Measurements from ENCODE around the gene CCDC18. TPM values are rescaled to one million over a fixed set of nuclear protein-coding genes. Genes with fewer than 3 reads are reported as not detected.

Gene CCDC18
- total RNA-seq, 1 donor from 2014 or later: 7.9 TPM

DNA sequence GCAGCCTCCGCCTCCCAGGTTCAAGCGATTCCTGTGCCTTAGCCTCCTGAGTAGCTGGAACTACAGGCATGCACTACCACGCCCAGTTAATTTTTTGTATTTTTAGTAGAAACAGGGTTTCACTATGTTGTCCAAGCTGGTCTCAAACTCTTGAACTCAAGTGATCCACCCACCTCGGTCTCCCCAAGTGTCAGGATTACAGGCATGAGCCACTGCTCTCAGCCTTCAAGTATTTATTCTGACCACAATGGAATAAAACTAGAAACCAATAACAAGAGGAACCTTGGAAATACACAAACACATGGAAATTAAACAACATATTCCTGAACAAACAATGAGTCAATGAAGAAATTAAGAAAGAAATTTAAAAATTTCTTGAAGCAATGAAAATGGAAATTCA lies 132.5 kb downstream of the CCDC18 start:
- Mint-ChIP-seq H3K9me3 (ENCODE audit: unreplicated experiment) (no peaks in the 10 kb centered on the region), H3K27ac (ENCODE audit: unreplicated experiment) (no peak overlapping the region), H3K27me3 (ENCODE audit: low read depth, unreplicated experiment) (no peaks in the 10 kb centered on the region), H3K36me3 (ENCODE audit: low read depth, unreplicated experiment) (peaks cover 3% of the 10 kb centered on the region), H3K4me3 (ENCODE audit: unreplicated experiment) (no peak overlapping the region), H3K4me1 (ENCODE audit: low read depth, unreplicated experiment) (peaks cover 2% of the 10 kb centered on the region)
- DNase-seq (ENCODE audit: low read depth): no peak
- Histone ChIP-seq H3K9me3 (ENCODE audit: insufficient read depth, low read depth, low read length) (no peaks in the 10 kb centered on the region), H3K79me2 (ENCODE audit: insufficient read depth, low read length) (no peaks in the 10 kb centered on the region), H2AFZ (ENCODE audit: low read depth, low read length) (no peak overlapping the region), H3K27me3 (ENCODE audit: insufficient read depth, low read length) (no peaks in the 10 kb centered on the region), H3K36me3 (ENCODE audit: insufficient read depth, low read length) (no peaks in the 10 kb centered on the region), H3K27ac (ENCODE audit: low read depth, low read length) (no peak overlapping the region), H3K9ac (ENCODE audit: low read length) (no peak overlapping the region), H3K4me1 (ENCODE audit: insufficient read depth, low read length) (no peaks in the 10 kb centered on the region), H3K4me2 (ENCODE audit: low read length) (no peak overlapping the region), H3K4me3 (ENCODE audit: insufficient read depth, low read depth, low read length) (no peak overlapping the region), H4K20me1 (ENCODE audit: insufficient read depth, low read length) (no peaks in the 10 kb centered on the region)
- FAIRE-seq: no peak
- TF ChIP-seq, protein P1, sequence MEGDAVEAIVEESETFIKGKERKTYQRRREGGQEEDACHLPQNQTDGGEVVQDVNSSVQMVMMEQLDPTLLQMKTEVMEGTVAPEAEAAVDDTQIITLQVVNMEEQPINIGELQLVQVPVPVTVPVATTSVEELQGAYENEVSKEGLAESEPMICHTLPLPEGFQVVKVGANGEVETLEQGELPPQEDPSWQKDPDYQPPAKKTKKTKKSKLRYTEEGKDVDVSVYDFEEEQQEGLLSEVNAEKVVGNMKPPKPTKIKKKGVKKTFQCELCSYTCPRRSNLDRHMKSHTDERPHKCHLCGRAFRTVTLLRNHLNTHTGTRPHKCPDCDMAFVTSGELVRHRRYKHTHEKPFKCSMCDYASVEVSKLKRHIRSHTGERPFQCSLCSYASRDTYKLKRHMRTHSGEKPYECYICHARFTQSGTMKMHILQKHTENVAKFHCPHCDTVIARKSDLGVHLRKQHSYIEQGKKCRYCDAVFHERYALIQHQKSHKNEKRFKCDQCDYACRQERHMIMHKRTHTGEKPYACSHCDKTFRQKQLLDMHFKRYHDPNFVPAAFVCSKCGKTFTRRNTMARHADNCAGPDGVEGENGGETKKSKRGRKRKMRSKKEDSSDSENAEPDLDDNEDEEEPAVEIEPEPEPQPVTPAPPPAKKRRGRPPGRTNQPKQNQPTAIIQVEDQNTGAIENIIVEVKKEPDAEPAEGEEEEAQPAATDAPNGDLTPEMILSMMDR (IDR thresholded peaks at IDR 0.05; ENCODE audit: insufficient read depth, low read depth, low read length): no peak
- no peak for TF ChIP-seq EZH2 (IDR thresholded peaks at IDR 0.05; ENCODE audit: insufficient read depth, low read length)

DNA sequence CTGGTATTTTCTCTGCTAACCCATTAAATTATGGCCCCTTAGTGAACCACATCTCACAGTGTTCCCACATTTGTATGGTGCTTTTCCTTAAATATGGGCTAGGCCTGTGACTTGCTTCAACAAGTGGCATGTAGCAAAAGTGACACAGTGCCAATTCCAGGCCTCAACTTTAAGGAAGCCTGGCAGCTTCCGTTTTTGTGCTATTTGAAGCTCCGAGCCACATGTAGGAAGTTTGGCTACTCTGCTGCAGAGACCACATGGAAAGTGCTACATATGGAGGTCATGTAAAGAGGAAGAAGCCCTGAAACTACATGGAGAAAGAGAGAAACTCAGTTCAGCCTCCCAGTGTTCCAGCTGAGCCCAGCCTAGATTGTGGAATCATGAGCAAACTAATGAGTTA lies 136.7 kb downstream of the CCDC18 start:
- no peaks in the 10 kb centered on the region for H4K20me1 ChIP-seq (ENCODE audit: insufficient read depth, low read length)
- H3K36me3 ChIP-seq (ENCODE audit: insufficient read depth, low read length): no peaks in the 10 kb centered on the region
- H3K4me1 Mint-ChIP-seq (ENCODE audit: low read depth, unreplicated experiment): peaks cover 2% of the 10 kb centered on the region
- H3K27me3 Mint-ChIP-seq (ENCODE audit: low read depth, unreplicated experiment): no peaks in the 10 kb centered on the region
- DNase-seq (ENCODE audit: low read depth) (no peak), FAIRE-seq (no peak)
- TF ChIP-seq, protein P1 (IDR thresholded peaks at IDR 0.05; ENCODE audit: insufficient read depth, low read depth, low read length): no peak
- no peak for TF ChIP-seq EZH2 (IDR thresholded peaks at IDR 0.05; ENCODE audit: insufficient read depth, low read length)
- H3K4me2 ChIP-seq (ENCODE audit: low read length): no peak overlapping the region
- H3K27me3 ChIP-seq (ENCODE audit: insufficient read depth, low read length): no peaks in the 10 kb centered on the region
- H3K4me1 ChIP-seq (ENCODE audit: insufficient read depth, low read length): no peaks in the 10 kb centered on the region
- no peak overlapping the region for H3K9ac ChIP-seq (ENCODE audit: low read length)
- no peak overlapping the region for H3K27ac Mint-ChIP-seq (ENCODE audit: unreplicated experiment)
- H3K79me2 ChIP-seq (ENCODE audit: insufficient read depth, low read length): no peaks in the 10 kb centered on the region
- H3K4me3 ChIP-seq (ENCODE audit: insufficient read depth, low read depth, low read length): no peak overlapping the region
- peaks cover 8% of the 10 kb centered on the region for H3K36me3 Mint-ChIP-seq (ENCODE audit: low read depth, unreplicated experiment)
- peaks cover 3% of the 10 kb centered on the region for H3K9me3 Mint-ChIP-seq (ENCODE audit: unreplicated experiment)
- H3K27ac ChIP-seq (ENCODE audit: low read depth, low read length): no peak overlapping the region
- H2AFZ ChIP-seq (ENCODE audit: low read depth, low read length): no peak overlapping the region
- no peak overlapping the region for H3K4me3 Mint-ChIP-seq (ENCODE audit: unreplicated experiment)
- no peaks in the 10 kb centered on the region for H3K9me3 ChIP-seq (ENCODE audit: insufficient read depth, low read depth, low read length)

DNA sequence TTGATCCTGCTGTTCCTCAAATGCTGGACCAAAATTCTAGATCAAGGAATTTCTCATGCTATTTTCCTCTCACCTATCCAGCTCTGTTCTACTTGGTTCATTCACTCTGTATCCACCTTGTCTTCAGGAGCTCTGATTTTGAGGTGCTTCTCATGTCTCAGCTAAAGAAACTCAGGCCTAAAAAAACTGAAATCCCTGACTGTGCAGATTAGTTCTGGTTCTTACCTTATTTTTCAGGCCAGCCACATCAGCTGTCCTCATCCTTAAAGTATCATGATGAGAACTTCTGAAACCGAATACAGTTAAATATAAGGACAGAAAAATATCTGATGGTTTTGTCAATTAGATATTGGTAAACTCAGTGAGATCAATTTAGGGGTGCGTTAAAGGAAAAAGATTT lies 137.4 kb downstream of the CCDC18 start:
- Mint-ChIP-seq H3K4me1 (ENCODE audit: low read depth, unreplicated experiment) (peaks cover 2% of the 10 kb centered on the region), H3K9me3 (ENCODE audit: unreplicated experiment) (peaks cover 3% of the 10 kb centered on the region), H3K27me3 (ENCODE audit: low read depth, unreplicated experiment) (no peaks in the 10 kb centered on the region), H3K4me3 (ENCODE audit: unreplicated experiment) (no peak overlapping the region), H3K27ac (ENCODE audit: unreplicated experiment) (no peak overlapping the region), H3K36me3 (ENCODE audit: low read depth, unreplicated experiment) (peaks cover 8% of the 10 kb centered on the region)
- DNase-seq (ENCODE audit: low read depth) (no peak), FAIRE-seq (no peak)
- Histone ChIP-seq H3K4me3 (ENCODE audit: insufficient read depth, low read depth, low read length) (no peak overlapping the region), H3K27ac (ENCODE audit: low read depth, low read length) (no peak overlapping the region), H3K79me2 (ENCODE audit: insufficient read depth, low read length) (no peaks in the 10 kb centered on the region), H4K20me1 (ENCODE audit: insufficient read depth, low read length) (no peaks in the 10 kb centered on the region), H3K27me3 (ENCODE audit: insufficient read depth, low read length) (no peaks in the 10 kb centered on the region), H2AFZ (ENCODE audit: low read depth, low read length) (no peak overlapping the region), H3K36me3 (ENCODE audit: insufficient read depth, low read length) (no peaks in the 10 kb centered on the region), H3K9me3 (ENCODE audit: insufficient read depth, low read depth, low read length) (no peaks in the 10 kb centered on the region), H3K4me1 (ENCODE audit: insufficient read depth, low read length) (no peaks in the 10 kb centered on the region), H3K4me2 (ENCODE audit: low read length) (no peak overlapping the region), H3K9ac (ENCODE audit: low read length) (no peak overlapping the region)
- TF ChIP-seq EZH2 (IDR thresholded peaks at IDR 0.05; ENCODE audit: insufficient read depth, low read length): no peak
- TF ChIP-seq, protein P1 (IDR thresholded peaks at IDR 0.05; ENCODE audit: insufficient read depth, low read depth, low read length): no peak

Measured in astrocyte (in vitro differentiated cells and primary cell).